Upper lobe of left lung (tissue), 6 donors: Measurements from ENCODE around the gene MOBP. TPM values are rescaled to one million over a fixed set of nuclear protein-coding genes. Genes with fewer than 3 reads are reported as not detected.

Experiments used
- ATAC-seq, 2 donors: fragments of 200-7000 bp; cut with Tn5 transposase; one replicate each; pipeline ENCODE4 v1.9.1; 2022; ENCODE audit warnings: mild to moderate bottlenecking in 2 of 2, moderate library complexity in 2 of 2; ENCODE audit not compliant: low FRiP score in 2 of 2
- DNase-seq, 2 donors: peaks; one replicate each; pipeline ENCODE4 v3.0.0-alpha.2; 2019 to 2020
- H3K27ac ChIP-seq, 4 donors: fragments of 200-600 bp; sonication (generic); one replicate each; pipeline ENCODE4 v1.5.1; 2016 to 2019
- H3K27me3 ChIP-seq, 4 donors: fragments of 200-600 bp; sonication (generic); one replicate each; pipeline ENCODE4 v1.5.1; 2017 to 2019
- H3K36me3 ChIP-seq, 4 donors: fragments of 200-600 bp; sonication (generic); one replicate each; pipeline ENCODE4 v1.5.1; 2016 to 2019
- H3K4me1 ChIP-seq, 4 donors: fragments of 200-600 bp; sonication (generic); one replicate each; pipeline ENCODE4 v1.5.1; 2018 to 2019
- H3K4me3 ChIP-seq, 4 donors: fragments of 200-600 bp; sonication (generic); one replicate each; pipeline ENCODE4 v1.5.1; 2017 to 2019; ENCODE audit warnings: mild to moderate bottlenecking in 2 of 4, moderate library complexity in 1 of 4
- H3K9me3 ChIP-seq, 4 donors: fragments of 200-600 bp; sonication (generic); one replicate each; pipeline ENCODE4 v1.5.1; 2018 to 2019
- EP300 ChIP-seq, 4 donors: sonication (generic); formaldehyde crosslinking; IDR thresholded peaks; one replicate each; pipeline ENCODE4 v1.5.1; 2017; ENCODE audit warnings: antibody characterized with exemption in 4 of 4, control low read depth in 2 of 4
- POLR2A ChIP-seq, 4 donors: fragments of 450-650 bp; IDR thresholded peaks; one replicate each; pipeline ENCODE4 v1.5.1; 2016 to 2017; ENCODE audit warnings: antibody characterized with exemption in 4 of 4, mild to moderate bottlenecking in 2 of 4
- POLR2AphosphoS5 ChIP-seq, 2 donors: sonication (generic); formaldehyde crosslinking; IDR thresholded peaks; one replicate each; pipeline ENCODE4 v1.5.1; 2017; ENCODE audit warnings: antibody characterized with exemption in 2 of 2
- WGBS, 2 donors: methylation state at CpG; one replicate each; pipeline ENCODE4 v1.1.5; 2017 to 2018; 5-methylcytosine and 5-hydroxymethylcytosine counted together
- total RNA-seq, 6 donors: library from RNA; depleted of rRNA in 4 of 6; stranded (reverse); fragments of >200 nt in 4 of 6; gene quantifications; one replicate each; pipeline versions ENCODE4 v1.1.0 to v1.2.1, GENCODE V29; 2016 to 2021
- TF ChIP-seq, protein P1 (sequence below), 6 experiments: fragments of 450-650 bp in 4 of 6; fragments of 200-600 bp in 2 of 6; sonication (generic) in 2 of 6; IDR thresholded peaks; one replicate each; pipeline ENCODE4 v1.5.1; 2016 to 2019; ENCODE audit warnings: antibody characterized with exemption in 6 of 6
- donor health status: DM: no; HTN: no; CAD: no; lungs with moderate emphysema.
- donor health status: DM: no; HTN: yes; CAD: no; lungs with severe emphysema.

The MOBP gene
- total RNA-seq, 6 donors from 2014 or later, result 0.22 TPM; not detected in 5

DNA sequence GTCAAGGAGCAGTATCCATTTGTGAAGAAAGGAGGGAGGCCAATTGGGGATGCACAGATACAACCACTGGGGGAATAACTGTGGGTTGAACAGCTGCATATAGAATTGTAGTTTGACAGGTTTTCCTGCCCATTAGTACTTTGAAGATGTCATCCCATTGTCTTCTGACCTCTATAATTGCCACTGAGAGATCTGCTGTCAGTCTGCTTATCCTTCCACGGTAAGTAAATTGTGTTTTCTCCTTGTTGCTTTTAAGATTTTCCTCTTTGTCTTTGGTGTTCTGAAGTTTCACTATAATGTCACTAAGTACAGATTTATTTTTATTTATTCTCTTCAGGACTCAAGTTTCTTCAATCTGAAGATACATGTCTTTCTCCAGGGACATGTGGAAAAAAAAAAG lies 56.6 kb downstream of the MOBP start:
- no peak for TF ChIP-seq EP300 (IDR thresholded peaks at IDR 0.05)
- TF ChIP-seq POLR2AphosphoS5 (IDR thresholded peaks at IDR 0.05), result no peak
- TF ChIP-seq, protein P1, sequence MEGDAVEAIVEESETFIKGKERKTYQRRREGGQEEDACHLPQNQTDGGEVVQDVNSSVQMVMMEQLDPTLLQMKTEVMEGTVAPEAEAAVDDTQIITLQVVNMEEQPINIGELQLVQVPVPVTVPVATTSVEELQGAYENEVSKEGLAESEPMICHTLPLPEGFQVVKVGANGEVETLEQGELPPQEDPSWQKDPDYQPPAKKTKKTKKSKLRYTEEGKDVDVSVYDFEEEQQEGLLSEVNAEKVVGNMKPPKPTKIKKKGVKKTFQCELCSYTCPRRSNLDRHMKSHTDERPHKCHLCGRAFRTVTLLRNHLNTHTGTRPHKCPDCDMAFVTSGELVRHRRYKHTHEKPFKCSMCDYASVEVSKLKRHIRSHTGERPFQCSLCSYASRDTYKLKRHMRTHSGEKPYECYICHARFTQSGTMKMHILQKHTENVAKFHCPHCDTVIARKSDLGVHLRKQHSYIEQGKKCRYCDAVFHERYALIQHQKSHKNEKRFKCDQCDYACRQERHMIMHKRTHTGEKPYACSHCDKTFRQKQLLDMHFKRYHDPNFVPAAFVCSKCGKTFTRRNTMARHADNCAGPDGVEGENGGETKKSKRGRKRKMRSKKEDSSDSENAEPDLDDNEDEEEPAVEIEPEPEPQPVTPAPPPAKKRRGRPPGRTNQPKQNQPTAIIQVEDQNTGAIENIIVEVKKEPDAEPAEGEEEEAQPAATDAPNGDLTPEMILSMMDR (IDR thresholded peaks at IDR 0.05), result no peak
- TF ChIP-seq POLR2A (IDR thresholded peaks at IDR 0.05), result no peak
- no peak for ATAC-seq
- H3K4me3 ChIP-seq, result no peak overlapping the region
- no peak for DNase-seq
- peaks cover 0 to 13% (median 0%) of the 10 kb centered on the region in 4 donors for H3K9me3 ChIP-seq
- H3K4me1 ChIP-seq, result no peaks in the 10 kb centered on the region
- H3K27ac ChIP-seq, result no peak overlapping the region
- H3K27me3 ChIP-seq, result no peaks in the 10 kb centered on the region
- WGBS, 2 donors, result 80 to 89% methylated on average over 1 of the region's 1 CpG
- H3K36me3 ChIP-seq, result no peaks in the 10 kb centered on the region

- peaks cover 0 to 10% (median 0%) of the 10 kb centered on the region in 4 donors for H3K9me3 ChIP-seq
- no peaks in the 10 kb centered on the region for H3K4me1 ChIP-seq
- H3K27me3 ChIP-seq, result no peaks in the 10 kb centered on the region
- no peak for DNase-seq
- H3K4me3 ChIP-seq, result no peak overlapping the region
- 89 to 94% methylated on average over 4 of the region's 4 CpGs for WGBS, 2 donors
- no peak overlapping the region for H3K27ac ChIP-seq
- ATAC-seq, result no peak
- no peaks in the 10 kb centered on the region for H3K36me3 ChIP-seq
- no peak for TF ChIP-seq POLR2A (IDR thresholded peaks at IDR 0.05)
- TF ChIP-seq, protein P1 (IDR thresholded peaks at IDR 0.05), result no peak
- no peak for TF ChIP-seq POLR2AphosphoS5 (IDR thresholded peaks at IDR 0.05)
- no peak for TF ChIP-seq EP300 (IDR thresholded peaks at IDR 0.05)
Observed at GRCh38 chr3:39528844-39529243, 61.4 kb downstream of the MOBP start.

DNA sequence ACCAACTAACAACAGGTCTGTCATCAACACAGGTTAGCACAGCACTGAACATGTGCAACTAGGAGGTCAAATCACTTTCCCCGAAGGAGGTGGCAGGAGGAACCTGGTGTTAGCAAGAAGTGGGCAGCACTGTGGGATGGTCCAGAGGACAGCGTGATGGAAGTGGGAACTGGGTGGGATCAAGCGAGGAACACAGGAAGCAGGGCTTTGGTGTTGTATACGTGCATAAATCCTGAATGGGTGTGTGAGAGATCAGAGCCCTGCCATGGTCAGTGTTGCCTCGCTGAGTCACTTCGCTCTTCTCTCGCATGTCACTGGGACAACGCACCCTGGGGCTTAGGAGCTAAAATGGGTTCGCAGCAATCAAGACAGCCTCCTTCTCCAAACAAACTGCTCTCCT lies 62.1 kb downstream of the MOBP start:
- no peak for DNase-seq
- Histone ChIP-seq H3K4me3 (no peak overlapping the region), H3K36me3 (no peaks in the 10 kb centered on the region), H3K9me3 (peaks cover 0 to 2% (median 0%) of the 10 kb centered on the region in 4 donors), H3K27me3 (no peaks in the 10 kb centered on the region), H3K27ac (no peak overlapping the region), H3K4me1 (no peaks in the 10 kb centered on the region)
- TF ChIP-seq EP300 (IDR thresholded peaks at IDR 0.05) (no peak), POLR2A (IDR thresholded peaks at IDR 0.05) (no peak), POLR2AphosphoS5 (IDR thresholded peaks at IDR 0.05) (no peak)
- TF ChIP-seq, protein P1 (IDR thresholded peaks at IDR 0.05), result no peak
- no peak for ATAC-seq
- 76 to 79% methylated on average over 9 of the region's 9 CpGs for WGBS, 2 donors

GRCh38 chr3:39531066-39531465 lies 63.6 kb downstream of the MOBP start:
- TF ChIP-seq, protein P1 (IDR thresholded peaks at IDR 0.05), result no peak
- TF ChIP-seq POLR2AphosphoS5 (IDR thresholded peaks at IDR 0.05) (no peak), POLR2A (IDR thresholded peaks at IDR 0.05) (no peak), EP300 (IDR thresholded peaks at IDR 0.05) (no peak)
- no peak overlapping the region for H3K27ac ChIP-seq
- no peak for DNase-seq
- 93 to 95% methylated on average over 5 to 6 of the region's 6 CpGs for WGBS, 2 donors
- no peaks in the 10 kb centered on the region for H3K9me3 ChIP-seq
- H3K4me1 ChIP-seq, result no peaks in the 10 kb centered on the region
- no peak for ATAC-seq
- no peaks in the 10 kb centered on the region for H3K36me3 ChIP-seq
- no peaks in the 10 kb centered on the region for H3K27me3 ChIP-seq
- H3K4me3 ChIP-seq, result no peak overlapping the region

DNA sequence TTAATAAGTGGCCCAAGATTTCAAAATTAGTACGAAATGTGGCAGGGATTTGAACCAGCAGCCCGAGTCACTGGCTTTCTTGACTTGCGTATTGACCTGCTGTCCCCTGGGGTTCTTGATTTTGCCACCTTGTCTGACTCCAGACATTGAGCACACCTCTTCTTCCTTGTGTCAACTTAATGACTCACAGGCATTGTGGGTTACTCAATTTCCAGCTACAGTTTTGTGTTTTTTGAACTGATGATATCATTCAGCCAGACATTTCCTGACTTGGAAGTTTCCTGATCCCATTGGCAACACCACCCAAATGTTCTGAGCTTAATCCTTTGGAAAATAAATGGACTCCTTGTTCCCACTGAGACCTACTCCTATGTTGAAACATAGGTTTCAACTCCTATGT lies 64.2 kb downstream of the MOBP start:
- DNase-seq, result no peak
- TF ChIP-seq POLR2A (IDR thresholded peaks at IDR 0.05), result no peak
- peak in 1 of 4 donors; percentile 35 for TF ChIP-seq EP300 (IDR thresholded peaks at IDR 0.05)
- TF ChIP-seq, protein P1 (IDR thresholded peaks at IDR 0.05), result no peak
- no peak for TF ChIP-seq POLR2AphosphoS5 (IDR thresholded peaks at IDR 0.05)
- H3K36me3 ChIP-seq, result no peaks in the 10 kb centered on the region
- no peak overlapping the region for H3K4me3 ChIP-seq
- H3K9me3 ChIP-seq, result no peaks in the 10 kb centered on the region
- 84 to 95% methylated on average over 3 of the region's 3 CpGs for WGBS, 2 donors
- no peak for ATAC-seq
- H3K27me3 ChIP-seq, result no peaks in the 10 kb centered on the region
- H3K27ac ChIP-seq, result no peak overlapping the region
- no peaks in the 10 kb centered on the region for H3K4me1 ChIP-seq
